ENCODE data around the gene CRP. TPM values are rescaled to one million over a fixed set of nuclear protein-coding genes. Genes with fewer than 3 reads are reported as not detected.
"Not testable (repeated sequence)": the region's sequence is repeated elsewhere in the genome, so short reads cannot be mapped to it uniquely, and the experiment has no call there.

CRP gene
- total RNA-seq, 1 donor: not detected

- H4K20me1 ChIP-seq (ENCODE audit: insufficient read depth, low read length): no peaks in the 10 kb centered on the region
- no peaks in the 10 kb centered on the region for H3K27me3 ChIP-seq (ENCODE audit: insufficient read depth, low read length)
- H3K4me2 ChIP-seq (ENCODE audit: insufficient read depth, low read length): no peak overlapping the region
- no peaks in the 10 kb centered on the region for H3K79me2 ChIP-seq (ENCODE audit: insufficient read depth, low read length)
- H3K27ac ChIP-seq (ENCODE audit: low read depth, low read length): no peak overlapping the region
- no peaks in the 10 kb centered on the region for H3K36me3 ChIP-seq (ENCODE audit: insufficient read depth, low read length)
- TF ChIP-seq CTCF (IDR thresholded peaks at IDR 0.05; ENCODE audit: extremely low read depth, low read depth, low read length): no peak
- H2AFZ ChIP-seq (ENCODE audit: low read length): no peak overlapping the region
- H3K4me1 ChIP-seq (ENCODE audit: insufficient read depth, low read length): no peaks in the 10 kb centered on the region
- DNase-seq (ENCODE audit: insufficient read length, low spot score, missing footprints): no peak
- H3K4me3 ChIP-seq (ENCODE audit: insufficient read depth, low read length): no peak overlapping the region
- H3K9me3 ChIP-seq (ENCODE audit: low read depth, low read length): no peaks in the 10 kb centered on the region
Observed at GRCh38 chr1:159687511-159687910, 26.9 kb downstream of the CRP start.

- H3K27ac ChIP-seq (ENCODE audit: low read depth, low read length): no peak overlapping the region
- H3K9me3 ChIP-seq (ENCODE audit: low read depth, low read length): no peaks in the 10 kb centered on the region
- no peak overlapping the region for H3K4me3 ChIP-seq (ENCODE audit: insufficient read depth, low read length)
- no peaks in the 10 kb centered on the region for H4K20me1 ChIP-seq (ENCODE audit: insufficient read depth, low read length)
- DNase-seq (ENCODE audit: insufficient read length, low spot score, missing footprints): no peak
- no peaks in the 10 kb centered on the region for H3K4me1 ChIP-seq (ENCODE audit: insufficient read depth, low read length)
- H2AFZ ChIP-seq (ENCODE audit: low read length): no peak overlapping the region
- H3K27me3 ChIP-seq (ENCODE audit: insufficient read depth, low read length): no peaks in the 10 kb centered on the region
- no peak overlapping the region for H3K4me2 ChIP-seq (ENCODE audit: insufficient read depth, low read length)
- no peaks in the 10 kb centered on the region for H3K79me2 ChIP-seq (ENCODE audit: insufficient read depth, low read length)
- TF ChIP-seq CTCF (IDR thresholded peaks at IDR 0.05; ENCODE audit: extremely low read depth, low read depth, low read length): no peak
- H3K36me3 ChIP-seq (ENCODE audit: insufficient read depth, low read length): no peaks in the 10 kb centered on the region
Observed at GRCh38 chr1:159686599-159687299, 27.6 kb downstream of the CRP start.

- DNase-seq (ENCODE audit: insufficient read length, low spot score, missing footprints): no peak
- H3K36me3 ChIP-seq (ENCODE audit: insufficient read depth, low read length): no peaks in the 10 kb centered on the region
- no peak overlapping the region for H3K4me2 ChIP-seq (ENCODE audit: insufficient read depth, low read length)
- no peaks in the 10 kb centered on the region for H3K79me2 ChIP-seq (ENCODE audit: insufficient read depth, low read length)
- H3K27ac ChIP-seq (ENCODE audit: low read depth, low read length): no peak overlapping the region
- H3K4me1 ChIP-seq (ENCODE audit: insufficient read depth, low read length): no peaks in the 10 kb centered on the region
- H2AFZ ChIP-seq (ENCODE audit: low read length): no peak overlapping the region
- H3K9me3 ChIP-seq (ENCODE audit: low read depth, low read length): no peaks in the 10 kb centered on the region
- no peak overlapping the region for H3K4me3 ChIP-seq (ENCODE audit: insufficient read depth, low read length)
- no peaks in the 10 kb centered on the region for H4K20me1 ChIP-seq (ENCODE audit: insufficient read depth, low read length)
- TF ChIP-seq CTCF (IDR thresholded peaks at IDR 0.05; ENCODE audit: extremely low read depth, low read depth, low read length): no peak
- H3K27me3 ChIP-seq (ENCODE audit: insufficient read depth, low read length): no peaks in the 10 kb centered on the region
Observed at GRCh38 chr1:159678939-159679338, 35.5 kb downstream of the CRP start.

- H3K4me2 ChIP-seq (ENCODE audit: insufficient read depth, low read length): no peak overlapping the region
- DNase-seq (ENCODE audit: insufficient read length, low spot score, missing footprints): no peak
- no peak overlapping the region for H3K27ac ChIP-seq (ENCODE audit: low read depth, low read length)
- H3K36me3 ChIP-seq (ENCODE audit: insufficient read depth, low read length): no peaks in the 10 kb centered on the region
- no peak overlapping the region for H2AFZ ChIP-seq (ENCODE audit: low read length)
- no peaks in the 10 kb centered on the region for H3K9me3 ChIP-seq (ENCODE audit: low read depth, low read length)
- no peaks in the 10 kb centered on the region for H4K20me1 ChIP-seq (ENCODE audit: insufficient read depth, low read length)
- H3K4me1 ChIP-seq (ENCODE audit: insufficient read depth, low read length): no peaks in the 10 kb centered on the region
- TF ChIP-seq CTCF (IDR thresholded peaks at IDR 0.05; ENCODE audit: extremely low read depth, low read depth, low read length): no peak
- no peak overlapping the region for H3K4me3 ChIP-seq (ENCODE audit: insufficient read depth, low read length)
- no peaks in the 10 kb centered on the region for H3K27me3 ChIP-seq (ENCODE audit: insufficient read depth, low read length)
- H3K79me2 ChIP-seq (ENCODE audit: insufficient read depth, low read length): no peaks in the 10 kb centered on the region
Observed at GRCh38 chr1:159675046-159675445, 39.3 kb downstream of the CRP start.

- not testable (repeated sequence) for H3K79me2 ChIP-seq (ENCODE audit: insufficient read depth, low read length); H3K9me3 ChIP-seq (ENCODE audit: low read depth, low read length); H3K36me3 ChIP-seq (ENCODE audit: insufficient read depth, low read length); H3K27me3 ChIP-seq (ENCODE audit: insufficient read depth, low read length); H3K4me2 ChIP-seq (ENCODE audit: insufficient read depth, low read length); H2AFZ ChIP-seq (ENCODE audit: low read length); H3K27ac ChIP-seq (ENCODE audit: low read depth, low read length); H4K20me1 ChIP-seq (ENCODE audit: insufficient read depth, low read length); H3K4me1 ChIP-seq (ENCODE audit: insufficient read depth, low read length); H3K4me3 ChIP-seq (ENCODE audit: insufficient read depth, low read length); DNase-seq (ENCODE audit: insufficient read length, low spot score, missing footprints)
Observed at GRCh38 chr1:159672390-159672789, 42.0 kb downstream of the CRP start.
